Smooth muscle cell (in vitro differentiated cells): ENCODE results near the gene ZSWIM4. TPM values are rescaled to one million over a fixed set of nuclear protein-coding genes. Genes with fewer than 3 reads are reported as not detected.

Experiments used
- DNase-seq: peaks from one replicate; lab custom pipeline; 2025; ENCODE audit not compliant: unreplicated experiment; lab: John Stamatoyannopoulos, UW
- H2AFZ ChIP-seq: fragments of 200-600 bp; sonication (generic); 2 replicates; pipeline ENCODE4 v1.6.0; 2016; ENCODE audit warnings: antibody characterized with exemption, low read depth, mild to moderate bottlenecking
- H3F3A ChIP-seq: fragments of 200-600 bp; sonication (generic); 2 replicates; pipeline ENCODE4 v1.6.0; 2017; ENCODE audit warnings: antibody characterized with exemption, low read depth
- H3K27ac ChIP-seq: fragments of 200-600 bp; sonication (generic); 2 replicates; pipeline ENCODE4 v1.5.1; 2016; ENCODE audit warnings: low read depth, mild to moderate bottlenecking
- H3K27me3 ChIP-seq: fragments of 200-600 bp; sonication (generic); 2 replicates; pipeline ENCODE4 v1.6.1; 2016; ENCODE audit warnings: low read depth, mild to moderate bottlenecking
- H3K36me3 ChIP-seq: fragments of 200-600 bp; sonication (generic); 2 replicates; pipeline ENCODE4 v1.5.1; 2016; ENCODE audit warnings: low read depth
- H3K4me1 ChIP-seq: fragments of 200-600 bp; sonication (generic); 2 replicates; pipeline ENCODE4 v1.5.1; 2016; ENCODE audit warnings: low read depth
- H3K4me2 ChIP-seq: fragments of 200-600 bp; sonication (generic); 2 replicates; pipeline ENCODE4 v1.6.0; 2016; ENCODE audit warnings: mild to moderate bottlenecking
- H3K4me3 ChIP-seq: fragments of 200-600 bp; sonication (generic); 2 replicates; pipeline ENCODE4 v1.5.1; 2016; ENCODE audit warnings: mild to moderate bottlenecking
- H3K79me2 ChIP-seq: fragments of 200-600 bp; sonication (generic); 2 replicates; pipeline ENCODE4 v1.6.0; 2016; ENCODE audit warnings: low read depth, mild to moderate bottlenecking
- H3K9ac ChIP-seq: fragments of 200-600 bp; sonication (generic); 2 replicates; pipeline ENCODE4 v1.6.0; 2016; ENCODE audit warnings: low read depth
- H3K9me3 ChIP-seq: fragments of 200-600 bp; sonication (generic); replicated peaks from 2 replicates; pipeline ENCODE4 v1.5.1; 2016; ENCODE audit warnings: low read depth
- H4K20me1 ChIP-seq: fragments of 200-600 bp; sonication (generic); 2 replicates; pipeline ENCODE4 v1.6.0; 2016; ENCODE audit warnings: low read depth
- CTCF ChIP-seq: fragments of 200-600 bp; sonication (generic); IDR thresholded peaks from 2 replicates; pipeline ENCODE4 v1.5.1; 2017; ENCODE audit warnings: borderline replicate concordance, mild to moderate bottlenecking, antibody characterized with exemption; ENCODE audit not compliant: insufficient read depth, poor library complexity, severe bottlenecking
- WGBS: methylation state at CpG from one replicate; pipeline ENCODE4 v1.1.7; 2016; ENCODE audit warnings: low lambda C conversion rate; 5-methylcytosine and 5-hydroxymethylcytosine counted together
- polyA plus RNA-seq: library from polyadenylated mRNA; unstranded; fragments of >200 nt; fragmentation: Nextera tagmentation; extraction: Ambion mirVana; gene quantifications from 2 replicates; pipeline ENCODE4 v1.2.1, GENCODE V29; 2016
- total RNA-seq: library from RNA; depleted of rRNA; stranded (reverse); fragments of >200 nt; gene quantifications from 2 replicates; pipeline ENCODE4 v1.2.3, GENCODE V29; 2014

ZSWIM4 gene
- total and polyA plus RNA-seq, 2 experiments from 2014 or later, result 3.0 to 5.8 TPM

GRCh38 chr19:13758795-13759194 is 36.4 kb upstream of the ZSWIM4 start:
- no peak overlapping the region for H3K4me3 ChIP-seq
- H4K20me1 ChIP-seq, result no peaks in the 10 kb centered on the region
- no peak overlapping the region for H3K9ac ChIP-seq
- H3K36me3 ChIP-seq, result no peaks in the 10 kb centered on the region
- H3K9me3 ChIP-seq, result no peaks in the 10 kb centered on the region
- no peak for TF ChIP-seq CTCF
- H3K4me2 ChIP-seq, result no peak overlapping the region
- no peaks in the 10 kb centered on the region for H3K27me3 ChIP-seq
- no peak overlapping the region for H2AFZ ChIP-seq
- no peaks in the 10 kb centered on the region for H3K79me2 ChIP-seq
- no peaks in the 10 kb centered on the region for H3F3A ChIP-seq
- DNase-seq, result no peak
- no peaks in the 10 kb centered on the region for H3K4me1 ChIP-seq
- H3K27ac ChIP-seq, result no peak overlapping the region
- 99% methylated on average over 24 of the region's 24 CpGs for WGBS

GRCh38 chr19:13761423-13761822 is 33.8 kb upstream of the ZSWIM4 start:
- Histone ChIP-seq H3K9me3 (no peaks in the 10 kb centered on the region), H3K4me3 (no peak overlapping the region), H3F3A (no peaks in the 10 kb centered on the region), H4K20me1 (no peaks in the 10 kb centered on the region), H3K9ac (no peak overlapping the region), H3K27ac (no peak overlapping the region), H3K4me1 (no peaks in the 10 kb centered on the region), H3K4me2 (no peak overlapping the region), H3K79me2 (no peaks in the 10 kb centered on the region), H3K27me3 (no peaks in the 10 kb centered on the region), H3K36me3 (no peaks in the 10 kb centered on the region), H2AFZ (no peak overlapping the region)
- 86% methylated on average over 7 of the region's 8 CpGs for WGBS
- DNase-seq, result no peak
- no peak for TF ChIP-seq CTCF

- H3K9me3 ChIP-seq, result no peaks in the 10 kb centered on the region
- TF ChIP-seq CTCF, result no peak
- H2AFZ ChIP-seq, result no peak overlapping the region
- WGBS, result 95% methylated on average over 42 of the region's 42 CpGs
- no peak overlapping the region for H3K4me2 ChIP-seq
- H3F3A ChIP-seq, result no peaks in the 10 kb centered on the region
- H3K27me3 ChIP-seq, result no peaks in the 10 kb centered on the region
- no peaks in the 10 kb centered on the region for H3K36me3 ChIP-seq
- no peaks in the 10 kb centered on the region for H4K20me1 ChIP-seq
- H3K27ac ChIP-seq, result no peak overlapping the region
- no peak overlapping the region for H3K4me3 ChIP-seq
- no peaks in the 10 kb centered on the region for H3K4me1 ChIP-seq
- no peak for DNase-seq
- no peak overlapping the region for H3K9ac ChIP-seq
- no peaks in the 10 kb centered on the region for H3K79me2 ChIP-seq
Observed at GRCh38 chr19:13762635-13763235, 32.5 kb upstream of the ZSWIM4 start.

GRCh38 chr19:13763265-13763664 is 32.0 kb upstream of the ZSWIM4 start:
- no peaks in the 10 kb centered on the region for H3F3A ChIP-seq
- H3K27ac ChIP-seq, result no peak overlapping the region
- no peak overlapping the region for H3K9ac ChIP-seq
- no peak for DNase-seq
- H3K79me2 ChIP-seq, result no peaks in the 10 kb centered on the region
- no peaks in the 10 kb centered on the region for H3K4me1 ChIP-seq
- no peaks in the 10 kb centered on the region for H3K36me3 ChIP-seq
- no peak overlapping the region for H3K4me2 ChIP-seq
- 97% methylated on average over 3 of the region's 3 CpGs for WGBS
- H3K4me3 ChIP-seq, result no peak overlapping the region
- H3K27me3 ChIP-seq, result no peaks in the 10 kb centered on the region
- H4K20me1 ChIP-seq, result no peaks in the 10 kb centered on the region
- H2AFZ ChIP-seq, result no peak overlapping the region
- TF ChIP-seq CTCF, result no peak
- no peaks in the 10 kb centered on the region for H3K9me3 ChIP-seq
